ENCODE data around the gene BRME1.

DNA sequence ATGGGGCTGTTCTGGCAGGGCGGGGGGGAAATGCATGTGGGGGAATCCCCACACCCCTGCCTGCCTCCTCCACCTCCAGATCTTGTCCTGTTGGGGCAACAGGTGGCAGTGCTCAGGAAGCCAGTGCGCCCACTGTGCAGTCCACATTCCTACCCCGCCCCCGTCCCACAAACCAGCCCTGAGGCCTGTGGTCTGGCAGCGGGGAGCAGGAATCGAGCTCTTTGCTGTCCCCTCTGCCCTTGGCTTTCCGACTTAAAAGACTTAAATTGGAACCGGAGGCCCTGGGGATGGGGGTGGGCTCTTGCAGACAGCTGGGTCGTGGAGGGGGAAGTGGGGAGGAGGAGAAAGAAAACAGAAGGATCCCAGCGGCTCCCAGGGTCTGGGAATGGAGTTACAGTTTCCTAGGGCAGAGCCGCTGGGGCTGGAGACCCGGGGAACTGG is 24.6 kb downstream of the BRME1 start:
- TF ChIP-seq EZH2 (IDR thresholded peaks at IDR 0.05) (no peak), POLR2AphosphoS5 (IDR thresholded peaks at IDR 0.05; ENCODE audit: borderline replicate concordance, low read depth, low read length) (no peak)

Data from SK-N-MC (cell line).